Thyroid gland (tissue), 4 donors: Measurements from ENCODE around the gene KRTAP5-4.

Experiments used
- CTCF ChIP-seq, 6 experiments: fragments of 200-600 bp in 3 of 6; fragments of 450-650 bp in 3 of 6; sonication (generic) in 3 of 6; IDR thresholded peaks; one replicate each; pipeline ENCODE4 v1.5.1; 2016 to 2019; ENCODE audit warnings: antibody characterized with exemption in 6 of 6, mild to moderate bottlenecking in 2 of 6, inconsistent platforms in 1 of 6, moderate library complexity in 1 of 6
- POLR2A ChIP-seq, 2 donors: fragments of 450-650 bp; IDR thresholded peaks; one replicate each; pipeline ENCODE4 v1.6.1; 2017; ENCODE audit warnings: antibody characterized with exemption in 2 of 2, mild to moderate bottlenecking in 2 of 2, moderate library complexity in 1 of 2

DNA sequence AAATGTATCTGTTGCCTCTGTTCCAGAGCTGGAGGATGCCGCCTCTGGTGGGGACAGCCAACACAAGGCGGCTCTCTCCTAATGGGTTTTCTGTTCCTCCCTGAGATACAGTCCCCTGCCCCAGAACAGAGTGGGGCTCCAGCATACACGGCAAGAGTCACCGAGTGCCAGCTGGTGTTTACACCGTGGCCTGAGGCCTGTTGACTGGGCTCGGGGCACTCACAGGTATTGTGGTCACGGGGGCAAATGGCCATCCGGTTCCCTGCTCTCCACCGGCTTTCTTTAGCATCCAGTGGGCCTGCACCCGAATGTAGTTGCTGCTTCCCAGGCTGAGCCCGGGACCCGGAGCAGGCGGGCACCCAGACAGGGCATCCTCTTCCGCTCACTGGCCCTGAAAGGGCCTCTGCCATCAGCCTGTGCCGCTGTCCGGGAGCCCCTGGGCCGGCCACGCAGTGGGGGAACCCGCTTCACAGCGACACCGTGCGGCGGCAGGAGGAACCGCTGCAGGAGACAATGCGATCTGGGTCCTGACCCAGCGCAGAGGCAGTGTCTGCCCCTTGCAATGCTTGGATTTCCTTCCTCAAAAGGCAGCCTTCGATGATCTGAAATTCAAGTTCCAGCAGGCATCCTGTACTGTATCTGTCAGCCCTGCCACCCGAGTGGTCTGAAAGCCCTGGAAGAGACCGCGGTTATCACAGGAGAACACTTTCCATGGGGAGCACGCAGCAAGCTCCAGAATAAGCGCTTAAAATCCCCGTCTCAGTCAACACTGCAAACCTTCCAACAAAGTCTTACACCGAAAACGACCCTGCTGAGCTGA is 6.8 kb upstream of the KRTAP5-4 start:
- no peak for TF ChIP-seq POLR2A (IDR thresholded peaks at IDR 0.05)
- peak; percentile 50 to 88 (median 72) for TF ChIP-seq CTCF (IDR thresholded peaks at IDR 0.05)
